ENCODE data around the gene PHLDB1.

Gene PHLDB1

GRCh38 chr11:118631142-118631909, 23.9 kb downstream of the PHLDB1 start:
- Histone ChIP-seq H3K36me3 (ENCODE audit: control insufficient read depth, insufficient read depth, low read length) (peaks cover 47% of the 10 kb centered on the region), H3K27me3 (ENCODE audit: control insufficient read depth, insufficient read depth, low read length, poor library complexity, severe bottlenecking) (no peaks in the 10 kb centered on the region), H3K4me3 (ENCODE audit: insufficient read depth, low read depth, low read length) (no peak overlapping the region), H3K27ac (ENCODE audit: insufficient read depth, low read depth, low read length, poor library complexity, severe bottlenecking) (no peak overlapping the region), H3K4me1 (ENCODE audit: control insufficient read depth, insufficient read depth, low read length) (peaks cover 25% of the 10 kb centered on the region), H3K9me3 (ENCODE audit: control insufficient read depth, low read length) (no peaks in the 10 kb centered on the region)
- WGBS, 2 experiments = 95 to 96% methylated on average over 14 of the region's 14 CpGs

DNA sequence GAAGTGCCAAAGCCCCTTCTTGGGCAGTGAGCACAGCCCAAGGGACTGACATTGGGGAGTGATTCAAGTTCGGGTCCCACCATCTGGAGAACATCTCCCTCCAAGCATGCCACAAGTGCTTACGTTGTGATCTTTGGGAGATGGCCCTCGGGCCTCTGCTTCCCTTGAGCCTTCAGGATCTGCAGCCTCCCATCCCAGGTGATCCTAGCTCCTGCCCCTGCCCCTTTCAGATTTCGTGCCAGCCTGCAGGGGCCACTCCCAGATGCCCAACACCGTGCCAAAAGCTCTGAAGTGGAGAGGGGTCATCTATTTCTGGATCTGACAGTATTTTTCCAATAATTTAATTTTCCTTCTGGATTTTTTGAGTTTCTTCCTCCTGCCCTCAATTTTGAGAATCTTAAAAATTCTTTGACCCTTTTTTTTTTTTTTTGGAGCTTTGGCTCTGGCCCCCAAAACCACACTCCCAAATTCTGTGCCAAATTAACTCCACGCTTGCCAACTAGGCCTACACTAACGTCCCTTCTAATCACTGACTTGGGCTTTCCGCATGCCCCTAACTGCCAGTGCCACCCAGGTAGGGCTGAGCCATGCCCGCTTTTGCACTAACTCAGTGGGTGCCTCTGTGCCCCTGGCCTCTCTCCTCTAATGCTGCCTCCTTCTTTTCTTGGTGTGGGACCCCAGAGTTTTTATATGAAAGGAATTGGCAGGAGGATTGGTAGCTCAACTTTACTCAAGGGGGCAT, 25.3 kb downstream of the PHLDB1 start:
- 93 to 95% methylated on average over 9 of the region's 9 CpGs for WGBS, 2 experiments
- Histone ChIP-seq H3K9me3 (ENCODE audit: control insufficient read depth, low read length) (no peaks in the 10 kb centered on the region), H3K27me3 (ENCODE audit: control insufficient read depth, insufficient read depth, low read length, poor library complexity, severe bottlenecking) (no peaks in the 10 kb centered on the region), H3K36me3 (ENCODE audit: control insufficient read depth, insufficient read depth, low read length) (peaks cover 43% of the 10 kb centered on the region), H3K4me1 (ENCODE audit: control insufficient read depth, insufficient read depth, low read length) (peaks cover 25% of the 10 kb centered on the region), H3K4me3 (ENCODE audit: insufficient read depth, low read depth, low read length) (no peak overlapping the region), H3K27ac (ENCODE audit: insufficient read depth, low read depth, low read length, poor library complexity, severe bottlenecking) (no peak overlapping the region)

DNA sequence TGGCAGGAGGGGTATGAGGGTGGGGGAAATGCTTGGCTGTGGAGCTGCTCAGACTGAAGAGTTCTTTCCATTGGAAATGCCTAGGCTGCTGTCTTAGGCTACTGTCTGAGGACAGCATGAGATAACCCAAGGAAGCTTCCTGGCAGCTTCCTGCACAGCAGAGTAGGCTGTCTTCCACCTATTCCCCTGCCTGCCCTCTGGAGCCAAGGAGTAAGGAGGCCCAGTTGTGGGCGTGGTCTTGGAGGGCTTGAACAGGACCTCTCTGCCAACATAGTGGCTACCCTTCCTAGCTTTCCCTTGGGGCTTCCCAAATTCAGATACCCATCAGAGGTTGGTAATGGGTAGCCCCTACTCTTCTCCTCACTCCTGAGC, 25.9 kb downstream of the PHLDB1 start:
- H3K4me3 ChIP-seq (ENCODE audit: insufficient read depth, low read depth, low read length) = no peak overlapping the region
- no peak overlapping the region for H3K27ac ChIP-seq (ENCODE audit: insufficient read depth, low read depth, low read length, poor library complexity, severe bottlenecking)
- peaks cover 38% of the 10 kb centered on the region for H3K36me3 ChIP-seq (ENCODE audit: control insufficient read depth, insufficient read depth, low read length)
- WGBS, 2 experiments = 84 to 100% methylated on average over 1 of the region's 1 CpG
- H3K27me3 ChIP-seq (ENCODE audit: control insufficient read depth, insufficient read depth, low read length, poor library complexity, severe bottlenecking) = no peaks in the 10 kb centered on the region
- H3K9me3 ChIP-seq (ENCODE audit: control insufficient read depth, low read length) = no peaks in the 10 kb centered on the region
- H3K4me1 ChIP-seq (ENCODE audit: control insufficient read depth, insufficient read depth, low read length) = peaks cover 25% of the 10 kb centered on the region

DNA sequence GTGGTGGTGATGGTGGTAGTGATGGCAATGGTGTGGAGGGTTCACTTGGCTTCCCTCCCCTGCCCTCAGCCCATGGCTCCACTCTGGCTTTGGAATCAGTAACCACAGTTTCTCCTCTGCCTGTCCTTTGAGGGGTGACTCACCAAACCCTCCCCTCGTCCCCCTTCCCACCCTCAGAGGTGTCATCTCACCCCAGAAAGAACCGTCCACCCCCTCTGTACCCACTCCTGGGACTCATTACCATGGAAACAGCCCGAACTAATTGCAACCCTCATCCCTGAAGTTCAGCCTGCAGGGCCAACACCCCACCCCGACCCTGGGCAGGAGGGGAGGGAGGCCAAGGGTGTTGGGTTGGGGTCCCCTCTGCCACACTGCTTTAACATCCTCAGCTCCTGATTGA, 26.6 kb downstream of the PHLDB1 start:
- H3K27ac ChIP-seq (ENCODE audit: insufficient read depth, low read depth, low read length, poor library complexity, severe bottlenecking) = no peak overlapping the region
- no peaks in the 10 kb centered on the region for H3K27me3 ChIP-seq (ENCODE audit: control insufficient read depth, insufficient read depth, low read length, poor library complexity, severe bottlenecking)
- WGBS, 2 experiments = 67 to 72% methylated on average over 4 of the region's 4 CpGs
- H3K9me3 ChIP-seq (ENCODE audit: control insufficient read depth, low read length) = no peaks in the 10 kb centered on the region
- no peak overlapping the region for H3K4me3 ChIP-seq (ENCODE audit: insufficient read depth, low read depth, low read length)
- H3K4me1 ChIP-seq (ENCODE audit: control insufficient read depth, insufficient read depth, low read length) = peaks cover 25% of the 10 kb centered on the region
- H3K36me3 ChIP-seq (ENCODE audit: control insufficient read depth, insufficient read depth, low read length) = peaks cover 32% of the 10 kb centered on the region

- 1 to 2% methylated on average over 41 of the region's 41 CpGs for WGBS, 2 experiments
- H3K27me3 ChIP-seq (ENCODE audit: control insufficient read depth, insufficient read depth, low read length, poor library complexity, severe bottlenecking) = no peaks in the 10 kb centered on the region
- peaks cover 25% of the 10 kb centered on the region for H3K4me1 ChIP-seq (ENCODE audit: control insufficient read depth, insufficient read depth, low read length)
- peak overlapping the region; percentile 34 for H3K4me3 ChIP-seq (ENCODE audit: insufficient read depth, low read depth, low read length)
- H3K36me3 ChIP-seq (ENCODE audit: control insufficient read depth, insufficient read depth, low read length) = peaks cover 25% of the 10 kb centered on the region
- peak overlapping the region; percentile 50 for H3K27ac ChIP-seq (ENCODE audit: insufficient read depth, low read depth, low read length, poor library complexity, severe bottlenecking)
- no peaks in the 10 kb centered on the region for H3K9me3 ChIP-seq (ENCODE audit: control insufficient read depth, low read length)
Measured at GRCh38 chr11:118634431-118635236, 27.2 kb downstream of the PHLDB1 start.

DNA sequence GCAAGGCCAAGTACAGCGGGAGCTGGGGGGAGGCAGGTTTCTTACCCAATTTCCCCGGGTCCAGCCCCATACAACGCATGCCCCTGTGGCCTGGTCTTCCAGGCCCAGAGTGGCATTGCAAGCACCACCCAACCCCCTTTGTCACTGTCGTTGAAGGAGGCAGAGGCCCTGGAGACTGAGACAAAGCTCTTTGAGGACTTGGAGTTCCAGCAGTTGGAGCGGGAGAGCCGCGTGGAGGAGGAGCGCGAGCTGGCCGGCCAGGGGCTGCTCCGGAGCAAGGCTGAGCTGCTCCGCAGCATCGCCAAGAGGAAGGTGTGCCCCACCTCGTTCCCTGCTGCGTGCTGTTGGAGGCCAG, 27.8 kb downstream of the PHLDB1 start:
- Histone ChIP-seq H3K27ac (ENCODE audit: insufficient read depth, low read depth, low read length, poor library complexity, severe bottlenecking) (no peak overlapping the region), H3K4me3 (ENCODE audit: insufficient read depth, low read depth, low read length) (peak overlapping the region; percentile 34), H3K27me3 (ENCODE audit: control insufficient read depth, insufficient read depth, low read length, poor library complexity, severe bottlenecking) (no peaks in the 10 kb centered on the region), H3K4me1 (ENCODE audit: control insufficient read depth, insufficient read depth, low read length) (peaks cover 25% of the 10 kb centered on the region), H3K9me3 (ENCODE audit: control insufficient read depth, low read length) (no peaks in the 10 kb centered on the region), H3K36me3 (ENCODE audit: control insufficient read depth, insufficient read depth, low read length) (peaks cover 25% of the 10 kb centered on the region)
- 7 to 9% methylated on average over 15 of the region's 15 CpGs for WGBS, 2 experiments

DNA sequence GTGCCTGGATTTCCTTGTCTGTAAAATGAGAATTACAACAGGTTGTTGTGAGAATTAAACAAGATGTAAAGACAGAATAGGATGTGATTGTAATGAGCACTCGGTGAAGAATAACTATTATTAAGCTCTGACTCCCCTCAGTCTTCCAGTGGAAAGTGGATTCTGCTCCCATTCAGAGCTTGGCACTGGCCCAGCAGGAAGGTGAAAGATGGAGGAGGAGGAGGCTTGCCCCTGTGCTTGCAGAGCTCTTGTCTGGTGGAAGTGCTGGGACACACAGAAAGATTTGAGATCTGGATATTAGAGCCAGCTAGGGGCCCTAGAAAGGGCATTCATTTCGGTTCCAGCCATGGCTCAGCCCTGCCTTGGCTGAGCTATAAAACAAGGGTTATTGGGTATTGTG, 28.2 kb downstream of the PHLDB1 start:
- 77 to 84% methylated on average over 2 of the region's 2 CpGs for WGBS, 2 experiments
- peak overlapping the region; percentile 34 for H3K4me3 ChIP-seq (ENCODE audit: insufficient read depth, low read depth, low read length)

DNA sequence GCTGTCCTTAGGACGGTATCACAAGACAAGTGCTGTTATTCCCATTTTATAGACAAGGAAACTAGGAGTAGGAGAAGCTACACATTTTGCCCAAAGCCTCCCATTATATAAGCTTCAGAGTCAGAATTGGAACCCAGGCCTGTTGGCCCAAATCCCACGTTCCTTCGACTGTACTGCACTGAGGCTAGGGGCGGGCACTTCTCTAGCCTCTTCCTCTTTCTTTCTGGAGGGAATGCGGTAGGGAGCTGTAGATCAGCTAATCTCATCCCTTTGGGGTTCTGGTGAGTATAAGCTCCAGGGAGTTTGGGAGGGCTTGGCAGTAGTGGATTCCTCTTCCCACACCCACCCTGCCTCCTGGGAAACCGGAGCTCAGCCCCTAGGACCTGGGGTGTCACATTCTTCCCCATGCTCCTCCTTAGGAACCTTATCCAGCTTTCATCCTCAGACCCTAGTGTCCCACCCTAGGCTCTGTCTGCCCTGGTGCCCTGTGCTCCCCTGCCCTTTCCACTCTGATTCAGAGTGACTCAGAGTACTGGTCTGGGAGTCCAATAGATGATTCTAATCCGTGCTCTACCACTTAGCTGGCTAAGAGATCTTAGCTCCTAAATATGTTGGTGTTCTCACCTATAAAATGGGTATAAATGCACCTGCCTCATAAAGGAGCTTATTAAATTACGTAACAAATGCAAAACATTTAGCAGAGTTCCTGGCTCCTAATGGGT, 29.3 kb downstream of the PHLDB1 start:
- 87 to 92% methylated on average over 7 to 8 of the region's 8 CpGs for WGBS, 2 experiments
- Histone ChIP-seq H3K36me3 (ENCODE audit: control insufficient read depth, insufficient read depth, low read length) (peaks cover 32% of the 10 kb centered on the region), H3K27me3 (ENCODE audit: control insufficient read depth, insufficient read depth, low read length, poor library complexity, severe bottlenecking) (no peaks in the 10 kb centered on the region), H3K4me3 (ENCODE audit: insufficient read depth, low read depth, low read length) (no peak overlapping the region), H3K4me1 (ENCODE audit: control insufficient read depth, insufficient read depth, low read length) (peaks cover 25% of the 10 kb centered on the region), H3K27ac (ENCODE audit: insufficient read depth, low read depth, low read length, poor library complexity, severe bottlenecking) (no peak overlapping the region), H3K9me3 (ENCODE audit: control insufficient read depth, low read length) (no peaks in the 10 kb centered on the region)

More for the DNA sequence above, 28.2 kb downstream of the PHLDB1 start:
- H3K27ac ChIP-seq (ENCODE audit: insufficient read depth, low read depth, low read length, poor library complexity, severe bottlenecking) = no peak overlapping the region
- H3K27me3 ChIP-seq (ENCODE audit: control insufficient read depth, insufficient read depth, low read length, poor library complexity, severe bottlenecking) = no peaks in the 10 kb centered on the region
- peaks cover 25% of the 10 kb centered on the region for H3K4me1 ChIP-seq (ENCODE audit: control insufficient read depth, insufficient read depth, low read length)
- H3K36me3 ChIP-seq (ENCODE audit: control insufficient read depth, insufficient read depth, low read length) = peaks cover 28% of the 10 kb centered on the region
- H3K9me3 ChIP-seq (ENCODE audit: control insufficient read depth, low read length) = no peaks in the 10 kb centered on the region

- H3K9me3 ChIP-seq (ENCODE audit: control insufficient read depth, low read length) = no peaks in the 10 kb centered on the region
- H3K36me3 ChIP-seq (ENCODE audit: control insufficient read depth, insufficient read depth, low read length) = peaks cover 29% of the 10 kb centered on the region
- 96 to 97% methylated on average over 6 of the region's 6 CpGs for WGBS, 2 experiments
- H3K27ac ChIP-seq (ENCODE audit: insufficient read depth, low read depth, low read length, poor library complexity, severe bottlenecking) = no peak overlapping the region
- H3K4me3 ChIP-seq (ENCODE audit: insufficient read depth, low read depth, low read length) = no peak overlapping the region
- peaks cover 20% of the 10 kb centered on the region for H3K4me1 ChIP-seq (ENCODE audit: control insufficient read depth, insufficient read depth, low read length)
- no peaks in the 10 kb centered on the region for H3K27me3 ChIP-seq (ENCODE audit: control insufficient read depth, insufficient read depth, low read length, poor library complexity, severe bottlenecking)
Measured at GRCh38 chr11:118638726-118639125, 31.3 kb downstream of the PHLDB1 start.

Measured in ectodermal cell (in vitro differentiated cells).